ENCODE data around the gene NLRC5. TPM values are rescaled to one million over a fixed set of nuclear protein-coding genes. Genes with fewer than 3 reads are reported as not detected.

NLRC5 gene
- total RNA-seq, 1 donor from 2014 or later: 1.5 TPM

DNA sequence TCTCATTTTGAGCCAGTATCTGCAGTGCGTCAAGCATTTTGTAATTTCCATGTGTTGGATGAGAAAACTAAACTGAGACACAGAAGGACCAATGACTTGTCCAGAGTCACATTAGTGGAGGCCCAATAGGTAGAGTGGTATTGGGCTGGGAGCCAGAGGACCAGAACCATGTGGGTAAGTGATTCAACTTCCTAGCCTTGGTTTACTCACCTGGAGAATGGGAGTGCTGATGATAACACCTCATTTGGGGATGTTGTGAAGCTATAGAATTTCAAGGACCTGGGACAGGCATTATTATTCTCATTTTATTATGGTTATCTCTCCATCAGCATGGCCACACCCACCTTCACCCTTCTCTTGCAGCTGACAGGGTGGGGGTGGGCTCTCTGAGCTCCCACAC lies 111.1 kb downstream of the NLRC5 start:
- H3K9me3 Mint-ChIP-seq (ENCODE audit: unreplicated experiment): peaks cover 4% of the 10 kb centered on the region
- H3K4me3 Mint-ChIP-seq (ENCODE audit: unreplicated experiment): no peak overlapping the region
- TF ChIP-seq, protein P1, sequence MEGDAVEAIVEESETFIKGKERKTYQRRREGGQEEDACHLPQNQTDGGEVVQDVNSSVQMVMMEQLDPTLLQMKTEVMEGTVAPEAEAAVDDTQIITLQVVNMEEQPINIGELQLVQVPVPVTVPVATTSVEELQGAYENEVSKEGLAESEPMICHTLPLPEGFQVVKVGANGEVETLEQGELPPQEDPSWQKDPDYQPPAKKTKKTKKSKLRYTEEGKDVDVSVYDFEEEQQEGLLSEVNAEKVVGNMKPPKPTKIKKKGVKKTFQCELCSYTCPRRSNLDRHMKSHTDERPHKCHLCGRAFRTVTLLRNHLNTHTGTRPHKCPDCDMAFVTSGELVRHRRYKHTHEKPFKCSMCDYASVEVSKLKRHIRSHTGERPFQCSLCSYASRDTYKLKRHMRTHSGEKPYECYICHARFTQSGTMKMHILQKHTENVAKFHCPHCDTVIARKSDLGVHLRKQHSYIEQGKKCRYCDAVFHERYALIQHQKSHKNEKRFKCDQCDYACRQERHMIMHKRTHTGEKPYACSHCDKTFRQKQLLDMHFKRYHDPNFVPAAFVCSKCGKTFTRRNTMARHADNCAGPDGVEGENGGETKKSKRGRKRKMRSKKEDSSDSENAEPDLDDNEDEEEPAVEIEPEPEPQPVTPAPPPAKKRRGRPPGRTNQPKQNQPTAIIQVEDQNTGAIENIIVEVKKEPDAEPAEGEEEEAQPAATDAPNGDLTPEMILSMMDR (IDR thresholded peaks at IDR 0.05; ENCODE audit: partially characterized antibody, unreplicated experiment): no peak
- H3K27ac Mint-ChIP-seq (ENCODE audit: unreplicated experiment): no peak overlapping the region
- no peaks in the 10 kb centered on the region for H3K36me3 Mint-ChIP-seq (ENCODE audit: unreplicated experiment)
- H3K4me1 Mint-ChIP-seq (ENCODE audit: low read depth, unreplicated experiment): no peaks in the 10 kb centered on the region
- H3K27me3 Mint-ChIP-seq (ENCODE audit: unreplicated experiment): peaks cover 7% of the 10 kb centered on the region
- no peak for DNase-seq

DNA sequence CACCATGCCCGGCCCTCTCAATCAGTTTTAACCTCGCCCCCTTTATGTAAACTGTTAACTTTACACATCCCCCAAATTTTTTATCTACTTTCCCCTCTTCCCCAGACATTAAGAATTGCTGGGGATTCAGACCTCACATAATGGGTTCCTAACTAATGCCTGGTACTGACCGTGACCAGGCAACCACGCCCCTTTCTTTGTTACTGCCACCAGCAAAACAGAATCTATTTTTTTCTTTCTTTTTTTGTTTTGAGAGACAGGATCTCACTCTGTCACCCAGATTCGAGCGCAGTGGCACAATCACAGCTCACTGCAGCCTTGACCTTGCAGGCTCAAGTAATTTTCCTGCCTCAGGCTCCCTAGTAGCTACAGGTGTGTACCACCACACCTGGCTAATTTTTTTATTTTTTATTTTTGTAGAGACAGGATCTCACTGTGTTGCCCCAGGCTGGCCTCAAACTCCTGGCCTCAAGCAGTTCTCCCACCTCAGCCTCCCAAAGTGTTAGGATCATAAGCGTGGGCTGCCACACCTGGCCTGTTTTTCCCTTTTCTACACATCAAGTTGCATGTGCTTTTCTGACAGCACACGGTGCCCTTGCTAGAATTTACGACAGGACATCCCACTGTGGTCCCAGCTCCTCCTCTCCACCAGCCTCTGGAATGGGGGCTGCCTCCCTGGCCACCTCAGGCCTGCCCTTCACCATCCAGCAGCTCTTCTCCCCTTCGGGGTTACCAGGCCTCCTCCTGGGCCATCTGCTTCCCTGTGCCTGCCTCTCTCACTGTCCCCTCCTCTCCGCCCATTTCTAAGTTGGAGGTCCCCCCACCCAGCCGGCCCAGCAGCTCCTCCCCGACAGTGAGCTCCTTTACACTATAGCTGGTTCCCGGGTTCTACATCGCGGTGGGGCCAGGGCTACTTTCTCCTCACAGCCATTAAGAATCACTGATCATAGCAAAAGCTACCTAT lies 113.8 kb downstream of the NLRC5 start:
- Mint-ChIP-seq H3K4me3 (ENCODE audit: unreplicated experiment) (no peak overlapping the region), H3K4me1 (ENCODE audit: low read depth, unreplicated experiment) (no peaks in the 10 kb centered on the region), H3K27me3 (ENCODE audit: unreplicated experiment) (peaks cover 7% of the 10 kb centered on the region), H3K27ac (ENCODE audit: unreplicated experiment) (no peak overlapping the region), H3K9me3 (ENCODE audit: unreplicated experiment) (peaks cover 4% of the 10 kb centered on the region), H3K36me3 (ENCODE audit: unreplicated experiment) (no peaks in the 10 kb centered on the region)
- no peak for DNase-seq
- TF ChIP-seq, protein P1 (IDR thresholded peaks at IDR 0.05; ENCODE audit: partially characterized antibody, unreplicated experiment): no peak

GRCh38 chr16:57104706-57105105 lies 115.3 kb downstream of the NLRC5 start:
- no peak overlapping the region for H3K4me3 Mint-ChIP-seq (ENCODE audit: unreplicated experiment)
- H3K4me1 Mint-ChIP-seq (ENCODE audit: low read depth, unreplicated experiment): no peaks in the 10 kb centered on the region
- peaks cover 2% of the 10 kb centered on the region for H3K9me3 Mint-ChIP-seq (ENCODE audit: unreplicated experiment)
- peaks cover 3% of the 10 kb centered on the region for H3K27me3 Mint-ChIP-seq (ENCODE audit: unreplicated experiment)
- TF ChIP-seq, protein P1 (IDR thresholded peaks at IDR 0.05; ENCODE audit: partially characterized antibody, unreplicated experiment): no peak
- no peak for DNase-seq
- no peak overlapping the region for H3K27ac Mint-ChIP-seq (ENCODE audit: unreplicated experiment)
- no peaks in the 10 kb centered on the region for H3K36me3 Mint-ChIP-seq (ENCODE audit: unreplicated experiment)

DNA sequence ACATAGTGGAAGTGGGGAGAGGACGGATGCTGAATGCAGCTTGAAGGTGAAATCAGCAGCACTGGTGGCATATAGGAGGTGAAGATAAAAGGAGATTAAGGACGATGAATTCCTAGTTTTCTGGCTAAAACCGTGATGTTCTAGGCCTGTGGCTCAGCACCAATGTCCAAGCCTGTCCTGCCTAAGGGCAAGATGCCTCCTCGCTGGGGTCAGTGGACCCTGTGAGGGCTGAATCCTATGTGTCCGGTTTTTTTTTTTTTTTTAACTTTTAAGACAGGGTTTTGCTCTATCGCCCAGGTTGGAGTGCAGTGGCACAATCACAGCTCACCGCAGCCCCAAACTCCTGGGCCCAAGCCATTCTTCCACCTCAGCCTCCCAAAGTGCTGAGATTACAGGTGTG lies 115.8 kb downstream of the NLRC5 start:
- Mint-ChIP-seq H3K27me3 (ENCODE audit: unreplicated experiment) (peaks cover under 1% of the 10 kb centered on the region), H3K4me1 (ENCODE audit: low read depth, unreplicated experiment) (no peaks in the 10 kb centered on the region), H3K36me3 (ENCODE audit: unreplicated experiment) (no peaks in the 10 kb centered on the region), H3K9me3 (ENCODE audit: unreplicated experiment) (no peaks in the 10 kb centered on the region), H3K27ac (ENCODE audit: unreplicated experiment) (no peak overlapping the region), H3K4me3 (ENCODE audit: unreplicated experiment) (no peak overlapping the region)
- TF ChIP-seq, protein P1 (IDR thresholded peaks at IDR 0.05; ENCODE audit: partially characterized antibody, unreplicated experiment): no peak
- DNase-seq: no peak

DNA sequence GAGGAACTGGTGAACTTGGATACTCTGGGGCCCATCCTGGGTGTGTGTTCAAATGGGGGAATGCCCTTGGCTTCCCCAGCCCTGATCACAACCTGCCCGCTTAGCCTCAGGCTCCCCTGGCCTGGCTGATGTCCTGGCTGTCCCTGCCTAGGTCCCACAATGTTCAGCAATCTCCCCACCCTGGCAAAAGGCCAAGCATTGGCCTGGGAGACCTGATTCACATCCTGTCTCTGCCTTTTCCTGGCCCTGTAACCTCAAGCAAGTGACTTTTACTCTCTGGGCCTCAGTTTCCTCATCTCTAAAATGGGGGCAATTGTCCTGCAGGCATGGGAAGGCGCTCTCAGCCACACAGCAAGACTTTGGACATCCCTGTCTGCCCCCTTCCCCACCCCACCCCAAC lies 117.4 kb downstream of the NLRC5 start:
- DNase-seq: no peak
- Mint-ChIP-seq H3K36me3 (ENCODE audit: unreplicated experiment) (no peaks in the 10 kb centered on the region), H3K9me3 (ENCODE audit: unreplicated experiment) (no peaks in the 10 kb centered on the region), H3K4me3 (ENCODE audit: unreplicated experiment) (no peak overlapping the region), H3K4me1 (ENCODE audit: low read depth, unreplicated experiment) (no peaks in the 10 kb centered on the region), H3K27me3 (ENCODE audit: unreplicated experiment) (no peaks in the 10 kb centered on the region), H3K27ac (ENCODE audit: unreplicated experiment) (no peak overlapping the region)
- TF ChIP-seq, protein P1 (IDR thresholded peaks at IDR 0.05; ENCODE audit: partially characterized antibody, unreplicated experiment): no peak
